ENCODE results near the gene MUC2. TPM values are rescaled to one million over a fixed set of nuclear protein-coding genes. Genes with fewer than 3 reads are reported as not detected.

The MUC2 gene
- total RNA-seq, 1 donor from 2014 or later: not detected

DNA sequence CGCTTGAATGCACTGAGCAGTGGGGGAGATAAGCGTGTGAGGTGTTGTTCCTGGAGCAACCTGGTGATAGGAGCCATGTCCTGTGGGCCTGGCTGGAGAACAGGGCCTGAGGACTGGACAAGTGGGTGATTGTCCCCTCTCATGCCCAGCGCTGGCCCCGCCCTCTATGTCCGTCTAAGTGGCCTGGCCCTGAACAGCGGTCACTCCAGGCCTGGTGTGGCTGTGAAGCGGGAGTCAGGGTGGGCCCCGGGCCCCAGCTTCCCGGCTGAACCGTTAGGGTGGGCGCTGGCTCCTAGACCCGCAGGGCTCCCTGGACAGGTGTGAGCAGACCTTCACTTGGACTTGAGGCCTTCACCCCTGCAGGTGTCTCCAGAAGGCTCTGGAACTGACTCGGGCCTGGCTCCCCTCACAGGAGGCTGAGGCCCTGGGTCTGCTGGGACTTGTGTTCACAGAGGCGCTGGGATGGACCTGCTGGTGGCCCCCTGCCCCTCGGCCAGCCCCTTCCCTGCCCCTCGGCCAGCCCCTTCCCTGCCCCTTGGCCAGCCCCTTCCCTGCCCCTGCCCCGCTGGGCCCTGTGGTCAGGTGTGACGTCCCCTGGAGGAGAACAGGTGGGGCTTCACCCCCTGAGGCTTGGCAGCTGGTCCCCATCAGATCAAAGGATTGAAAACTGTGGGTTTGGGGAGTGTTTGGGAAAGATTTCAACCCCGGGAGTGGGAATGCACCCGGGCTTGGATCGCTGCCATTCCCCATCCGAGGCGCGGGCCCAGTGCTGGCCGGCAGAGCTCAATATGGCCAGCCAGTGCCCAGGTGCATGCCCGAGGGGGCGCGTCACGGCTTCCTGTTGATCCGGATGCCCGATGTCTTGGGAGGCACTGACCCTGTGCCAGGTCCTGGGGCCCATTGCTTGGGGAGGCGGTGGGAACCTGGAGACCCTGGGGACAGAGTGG is 34.9 kb upstream of the MUC2 start:
- H3K27ac Mint-ChIP-seq (ENCODE audit: unreplicated experiment): no peak overlapping the region
- no peak overlapping the region for H3K4me3 Mint-ChIP-seq (ENCODE audit: unreplicated experiment)
- H3K4me1 Mint-ChIP-seq (ENCODE audit: low read depth, unreplicated experiment): peaks cover 3% of the 10 kb centered on the region
- H3K36me3 Mint-ChIP-seq (ENCODE audit: unreplicated experiment): no peaks in the 10 kb centered on the region
- H3K27me3 Mint-ChIP-seq (ENCODE audit: unreplicated experiment): peaks cover 8% of the 10 kb centered on the region
- peak; percentile 15 for DNase-seq
- no peak for TF ChIP-seq CTCF (IDR thresholded peaks at IDR 0.05; ENCODE audit: partially characterized antibody, unreplicated experiment)
- peaks cover 5% of the 10 kb centered on the region for H3K9me3 Mint-ChIP-seq (ENCODE audit: unreplicated experiment)

- Mint-ChIP-seq H3K27me3 (ENCODE audit: unreplicated experiment) (peaks cover 10% of the 10 kb centered on the region), H3K4me3 (ENCODE audit: unreplicated experiment) (no peak overlapping the region), H3K27ac (ENCODE audit: unreplicated experiment) (no peak overlapping the region), H3K9me3 (ENCODE audit: unreplicated experiment) (peaks cover 8% of the 10 kb centered on the region), H3K36me3 (ENCODE audit: unreplicated experiment) (no peaks in the 10 kb centered on the region), H3K4me1 (ENCODE audit: low read depth, unreplicated experiment) (peaks cover 3% of the 10 kb centered on the region)
- DNase-seq: no peak
- TF ChIP-seq CTCF (IDR thresholded peaks at IDR 0.05; ENCODE audit: partially characterized antibody, unreplicated experiment): no peak
Measured at GRCh38 chr11:1040428-1041148, 34.1 kb upstream of the MUC2 start.

GRCh38 chr11:1041149-1041467 is 33.6 kb upstream of the MUC2 start:
- Mint-ChIP-seq H3K27ac (ENCODE audit: unreplicated experiment) (no peak overlapping the region), H3K4me3 (ENCODE audit: unreplicated experiment) (no peak overlapping the region), H3K27me3 (ENCODE audit: unreplicated experiment) (peaks cover 10% of the 10 kb centered on the region), H3K36me3 (ENCODE audit: unreplicated experiment) (no peaks in the 10 kb centered on the region), H3K9me3 (ENCODE audit: unreplicated experiment) (peaks cover 8% of the 10 kb centered on the region), H3K4me1 (ENCODE audit: low read depth, unreplicated experiment) (peaks cover 3% of the 10 kb centered on the region)
- TF ChIP-seq CTCF (IDR thresholded peaks at IDR 0.05; ENCODE audit: partially characterized antibody, unreplicated experiment): no peak
- peak; percentile 18 for DNase-seq

- Mint-ChIP-seq H3K27me3 (ENCODE audit: unreplicated experiment) (peaks cover 10% of the 10 kb centered on the region), H3K4me1 (ENCODE audit: low read depth, unreplicated experiment) (peaks cover 3% of the 10 kb centered on the region), H3K36me3 (ENCODE audit: unreplicated experiment) (no peaks in the 10 kb centered on the region), H3K27ac (ENCODE audit: unreplicated experiment) (no peak overlapping the region), H3K4me3 (ENCODE audit: unreplicated experiment) (no peak overlapping the region), H3K9me3 (ENCODE audit: unreplicated experiment) (peaks cover 8% of the 10 kb centered on the region)
- no peak for TF ChIP-seq CTCF (IDR thresholded peaks at IDR 0.05; ENCODE audit: partially characterized antibody, unreplicated experiment)
- DNase-seq: no peak
Measured at GRCh38 chr11:1041471-1041870, 33.2 kb upstream of the MUC2 start.
